ENCODE data around the gene SLC22A16.

DNA sequence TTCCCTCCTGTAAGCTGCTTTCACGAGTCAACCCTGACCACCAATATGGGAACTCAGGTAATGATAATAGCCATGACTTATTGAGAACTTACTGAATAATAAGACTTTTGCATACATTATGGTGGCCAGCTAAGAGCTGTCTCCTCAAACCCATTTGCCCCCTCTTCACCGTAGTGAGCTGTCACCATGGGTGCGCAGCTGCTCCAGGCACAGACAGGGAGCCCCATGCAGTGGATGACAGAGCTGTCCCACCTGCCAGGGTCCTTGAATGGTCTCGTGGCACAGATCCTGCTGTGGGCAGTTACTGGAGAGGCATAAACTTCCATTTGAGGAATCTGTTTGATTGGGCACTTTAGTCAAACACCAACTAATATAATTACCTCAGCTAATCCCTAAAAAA, 1.9 kb downstream of the SLC22A16 start:
- TF ChIP-seq, protein P1, sequence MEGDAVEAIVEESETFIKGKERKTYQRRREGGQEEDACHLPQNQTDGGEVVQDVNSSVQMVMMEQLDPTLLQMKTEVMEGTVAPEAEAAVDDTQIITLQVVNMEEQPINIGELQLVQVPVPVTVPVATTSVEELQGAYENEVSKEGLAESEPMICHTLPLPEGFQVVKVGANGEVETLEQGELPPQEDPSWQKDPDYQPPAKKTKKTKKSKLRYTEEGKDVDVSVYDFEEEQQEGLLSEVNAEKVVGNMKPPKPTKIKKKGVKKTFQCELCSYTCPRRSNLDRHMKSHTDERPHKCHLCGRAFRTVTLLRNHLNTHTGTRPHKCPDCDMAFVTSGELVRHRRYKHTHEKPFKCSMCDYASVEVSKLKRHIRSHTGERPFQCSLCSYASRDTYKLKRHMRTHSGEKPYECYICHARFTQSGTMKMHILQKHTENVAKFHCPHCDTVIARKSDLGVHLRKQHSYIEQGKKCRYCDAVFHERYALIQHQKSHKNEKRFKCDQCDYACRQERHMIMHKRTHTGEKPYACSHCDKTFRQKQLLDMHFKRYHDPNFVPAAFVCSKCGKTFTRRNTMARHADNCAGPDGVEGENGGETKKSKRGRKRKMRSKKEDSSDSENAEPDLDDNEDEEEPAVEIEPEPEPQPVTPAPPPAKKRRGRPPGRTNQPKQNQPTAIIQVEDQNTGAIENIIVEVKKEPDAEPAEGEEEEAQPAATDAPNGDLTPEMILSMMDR (IDR thresholded peaks at IDR 0.05; ENCODE audit: extremely low read depth in 1 of 2, insufficient read depth in 1 of 2, low read depth in 1 of 2, low read length in 2 of 2) = no peak
- no peak for TF ChIP-seq MYC (IDR thresholded peaks at IDR 0.05; ENCODE audit: low read depth, low read length)
- no peak for TF ChIP-seq POLR2AphosphoS5 (IDR thresholded peaks at IDR 0.05; ENCODE audit: insufficient read depth, low read depth, low read length)
- no peak for TF ChIP-seq POLR2A (IDR thresholded peaks at IDR 0.05; ENCODE audit: low read depth, low read length)
- TF ChIP-seq JUN (IDR thresholded peaks at IDR 0.05; ENCODE audit: borderline replicate concordance, insufficient read depth, insufficient read length, low read depth) = no peak
